ENCODE results near the gene VSIR.

GRCh38 chr10:71797533-71798307, 24.4 kb upstream of the VSIR start:
- TF ChIP-seq POLR2AphosphoS5 (IDR thresholded peaks at IDR 0.05; ENCODE audit: low read depth, low read length), result no peak
- no peak for TF ChIP-seq CTCF (IDR thresholded peaks at IDR 0.05 in 2 of 3, conservative IDR thresholded peaks at IDR 0.05 in 1 of 3; ENCODE audit: borderline replicate concordance in 1 of 3, insufficient read depth in 1 of 3, low read depth in 2 of 3, low read length in 2 of 3)
- no peak for TF ChIP-seq POLR2A (IDR thresholded peaks at IDR 0.05; ENCODE audit: borderline replicate concordance, extremely low read depth, insufficient read depth, insufficient read length)
- no peak for TF ChIP-seq EGR1 (IDR thresholded peaks at IDR 0.05; ENCODE audit: low read depth)
- TF ChIP-seq ATF3 (IDR thresholded peaks at IDR 0.05), result no peak
- TF ChIP-seq, protein P1, sequence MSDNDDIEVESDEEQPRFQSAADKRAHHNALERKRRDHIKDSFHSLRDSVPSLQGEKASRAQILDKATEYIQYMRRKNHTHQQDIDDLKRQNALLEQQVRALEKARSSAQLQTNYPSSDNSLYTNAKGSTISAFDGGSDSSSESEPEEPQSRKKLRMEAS (IDR thresholded peaks at IDR 0.05), result no peak
- TF ChIP-seq, protein P2, sequence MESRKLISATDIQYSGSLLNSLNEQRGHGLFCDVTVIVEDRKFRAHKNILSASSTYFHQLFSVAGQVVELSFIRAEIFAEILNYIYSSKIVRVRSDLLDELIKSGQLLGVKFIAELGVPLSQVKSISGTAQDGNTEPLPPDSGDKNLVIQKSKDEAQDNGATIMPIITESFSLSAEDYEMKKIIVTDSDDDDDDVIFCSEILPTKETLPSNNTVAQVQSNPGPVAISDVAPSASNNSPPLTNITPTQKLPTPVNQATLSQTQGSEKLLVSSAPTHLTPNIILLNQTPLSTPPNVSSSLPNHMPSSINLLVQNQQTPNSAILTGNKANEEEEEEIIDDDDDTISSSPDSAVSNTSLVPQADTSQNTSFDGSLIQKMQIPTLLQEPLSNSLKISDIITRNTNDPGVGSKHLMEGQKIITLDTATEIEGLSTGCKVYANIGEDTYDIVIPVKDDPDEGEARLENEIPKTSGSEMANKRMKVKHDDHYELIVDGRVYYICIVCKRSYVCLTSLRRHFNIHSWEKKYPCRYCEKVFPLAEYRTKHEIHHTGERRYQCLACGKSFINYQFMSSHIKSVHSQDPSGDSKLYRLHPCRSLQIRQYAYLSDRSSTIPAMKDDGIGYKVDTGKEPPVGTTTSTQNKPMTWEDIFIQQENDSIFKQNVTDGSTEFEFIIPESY (IDR thresholded peaks at IDR 0.05; ENCODE audit: extremely low read depth, insufficient replicate concordance, low read length), result no peak
- TF ChIP-seq EZH2 (IDR thresholded peaks at IDR 0.05), result no peak
- TF ChIP-seq YY1 (IDR thresholded peaks at IDR 0.05; ENCODE audit: extremely low read depth, insufficient replicate concordance, low read depth, low read length), result no peak
- no peak for TF ChIP-seq REST (IDR thresholded peaks at IDR 0.05; ENCODE audit: low read depth)
- TF ChIP-seq TCF7L2 (IDR thresholded peaks at IDR 0.05; ENCODE audit: borderline replicate concordance, extremely low read depth, insufficient read depth, insufficient read length), result no peak
- TF ChIP-seq EZH2phosphoT487 (IDR thresholded peaks at IDR 0.05; ENCODE audit: borderline replicate concordance), result no peak
- no peak for TF ChIP-seq CEBPB (IDR thresholded peaks at IDR 0.05; ENCODE audit: low read depth)
- TF ChIP-seq ZNF274 (IDR thresholded peaks at IDR 0.05; ENCODE audit: low read depth, low read length), result no peak

Measured in HCT116 (cell line).